PC-9 (cell line): Measurements from ENCODE around the gene IFRD2.

ENCODE experiments used
- EZH2 ChIP-seq: fragments of 200-600 bp; sonication (generic); IDR thresholded peaks from 2 replicates; pipeline ENCODE4 v1.8.0; 2017; ENCODE audit warnings: antibody characterized with exemption, low read depth
- TF ChIP-seq, protein P1 (sequence below): fragments of 200-600 bp; sonication (generic); conservative IDR thresholded peaks from 2 replicates; pipeline ENCODE4 v1.6.1; 2017; ENCODE audit warnings: mixed run types, antibody characterized with exemption, mild to moderate bottlenecking, moderate library complexity

DNA sequence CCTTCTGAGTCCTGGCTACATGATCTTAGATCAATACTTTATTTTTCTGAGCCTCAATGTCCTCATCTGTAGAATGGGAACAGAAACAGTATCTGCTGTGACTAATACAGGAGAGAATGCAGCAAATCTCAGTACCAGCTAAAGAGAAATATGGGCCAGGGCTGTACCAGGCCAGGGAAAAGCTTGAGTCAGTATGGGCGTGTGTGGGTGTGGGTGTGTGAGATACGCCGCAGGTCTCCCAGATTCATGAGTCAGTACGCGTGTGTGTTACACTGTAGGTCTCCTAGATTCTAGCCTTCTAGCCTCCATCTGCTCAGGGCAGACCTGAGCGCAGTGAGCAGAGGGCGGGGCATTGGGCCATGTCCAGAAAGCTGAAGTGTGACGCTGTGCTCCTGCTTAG lies 41.0 kb downstream of the IFRD2 start:
- TF ChIP-seq, protein P1, sequence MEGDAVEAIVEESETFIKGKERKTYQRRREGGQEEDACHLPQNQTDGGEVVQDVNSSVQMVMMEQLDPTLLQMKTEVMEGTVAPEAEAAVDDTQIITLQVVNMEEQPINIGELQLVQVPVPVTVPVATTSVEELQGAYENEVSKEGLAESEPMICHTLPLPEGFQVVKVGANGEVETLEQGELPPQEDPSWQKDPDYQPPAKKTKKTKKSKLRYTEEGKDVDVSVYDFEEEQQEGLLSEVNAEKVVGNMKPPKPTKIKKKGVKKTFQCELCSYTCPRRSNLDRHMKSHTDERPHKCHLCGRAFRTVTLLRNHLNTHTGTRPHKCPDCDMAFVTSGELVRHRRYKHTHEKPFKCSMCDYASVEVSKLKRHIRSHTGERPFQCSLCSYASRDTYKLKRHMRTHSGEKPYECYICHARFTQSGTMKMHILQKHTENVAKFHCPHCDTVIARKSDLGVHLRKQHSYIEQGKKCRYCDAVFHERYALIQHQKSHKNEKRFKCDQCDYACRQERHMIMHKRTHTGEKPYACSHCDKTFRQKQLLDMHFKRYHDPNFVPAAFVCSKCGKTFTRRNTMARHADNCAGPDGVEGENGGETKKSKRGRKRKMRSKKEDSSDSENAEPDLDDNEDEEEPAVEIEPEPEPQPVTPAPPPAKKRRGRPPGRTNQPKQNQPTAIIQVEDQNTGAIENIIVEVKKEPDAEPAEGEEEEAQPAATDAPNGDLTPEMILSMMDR: no peak
- TF ChIP-seq EZH2: no peak
